KOPT-K1 (cell line): Measurements from ENCODE around the gene LINGO1.

Experiments
- H3K27ac ChIP-seq: fragments of 200-600 bp; sonication (generic); 2 replicates; pipeline ENCODE4 v1.5.1; 2016; ENCODE audit warnings: antibody characterized with exemption, mild to moderate bottlenecking, low read depth, low read length; ENCODE audit not compliant: poor library complexity, severe bottlenecking
- H3K36me3 ChIP-seq: fragments of 200-600 bp; sonication (generic); 2 replicates; pipeline ENCODE4 v1.5.1; 2017; ENCODE audit warnings: antibody characterized with exemption, mild to moderate bottlenecking, low read length, moderate library complexity; ENCODE audit not compliant: insufficient read depth
- H3K9me3 ChIP-seq: fragments of 200-600 bp; sonication (generic); 2 replicates; pipeline ENCODE4 v1.5.1; 2017; ENCODE audit warnings: antibody characterized with exemption, low read length, mild to moderate bottlenecking; ENCODE audit not compliant: insufficient read depth, poor library complexity, severe bottlenecking

LINGO1 gene

GRCh38 chr15:77584201-77584600 is 48.5 kb downstream of the LINGO1 start:
- Histone ChIP-seq H3K27ac (no peak overlapping the region), H3K36me3 (no peaks in the 10 kb centered on the region), H3K9me3 (no peaks in the 10 kb centered on the region)

DNA sequence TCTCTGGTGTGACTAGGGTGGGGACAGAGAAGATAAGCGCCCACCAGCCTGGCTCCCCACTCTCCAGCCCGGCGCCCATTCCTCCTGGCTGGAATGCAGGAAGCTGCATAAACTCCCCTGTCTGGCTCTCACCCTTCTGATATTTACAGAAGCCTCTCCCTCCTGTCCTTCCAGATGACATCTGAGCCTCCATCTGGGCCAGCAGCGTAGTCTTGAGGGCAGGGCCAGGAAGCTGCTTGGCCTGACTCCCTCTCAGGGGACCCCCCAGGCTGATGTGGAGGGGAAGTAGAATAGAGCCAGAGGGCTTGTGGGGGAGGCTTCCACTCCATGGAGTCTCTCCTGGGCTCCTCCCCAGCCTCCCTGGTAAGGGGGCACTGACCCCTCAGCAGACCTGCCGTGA is 49.9 kb downstream of the LINGO1 start:
- H3K9me3 ChIP-seq, result no peaks in the 10 kb centered on the region

DNA sequence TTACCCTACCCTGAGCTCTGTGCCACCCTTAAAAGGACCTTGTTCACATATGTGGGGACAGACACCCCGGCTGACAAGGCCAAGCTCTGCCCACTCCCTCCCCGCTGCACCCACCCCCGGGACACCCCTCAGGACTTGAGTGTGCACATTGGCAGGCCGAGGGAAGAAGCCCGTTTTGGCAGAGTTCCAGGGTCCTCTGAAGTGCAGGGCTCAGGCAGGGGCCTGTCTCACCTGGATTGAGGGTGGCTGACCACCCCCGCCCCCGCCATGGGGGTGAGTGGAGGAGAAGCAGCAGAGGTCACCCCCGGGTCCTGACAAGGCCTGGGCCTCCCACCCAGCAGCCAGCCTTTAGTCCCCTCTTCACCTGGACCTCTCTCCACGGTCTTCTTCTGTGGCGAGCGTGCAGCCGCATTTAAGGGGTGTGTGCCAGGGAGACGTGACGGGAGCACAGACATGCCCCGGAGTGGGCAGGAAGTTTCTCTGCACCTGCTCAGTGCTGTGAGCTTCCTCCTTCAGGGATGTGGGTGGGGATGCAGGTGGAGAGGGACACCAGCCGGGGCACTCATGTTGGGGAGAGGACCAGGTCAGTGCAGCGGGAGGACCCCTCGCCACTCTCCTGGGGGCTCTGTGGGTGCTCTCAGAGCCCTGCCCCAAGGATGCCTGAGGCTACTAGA is 50.7 kb downstream of the LINGO1 start:
- Histone ChIP-seq H3K27ac (no peak overlapping the region), H3K36me3 (no peaks in the 10 kb centered on the region), H3K9me3 (no peaks in the 10 kb centered on the region)

More for the DNA sequence above, 49.9 kb downstream of the LINGO1 start:
- Histone ChIP-seq H3K27ac (no peak overlapping the region), H3K36me3 (no peaks in the 10 kb centered on the region)

- Histone ChIP-seq H3K9me3 (no peaks in the 10 kb centered on the region), H3K36me3 (no peaks in the 10 kb centered on the region), H3K27ac (no peak overlapping the region)
Observed at GRCh38 chr15:77580996-77581682, 51.6 kb downstream of the LINGO1 start.

GRCh38 chr15:77579498-77580188 is 53.1 kb downstream of the LINGO1 start:
- no peaks in the 10 kb centered on the region for H3K9me3 ChIP-seq
- H3K27ac ChIP-seq, result no peak overlapping the region

DNA sequence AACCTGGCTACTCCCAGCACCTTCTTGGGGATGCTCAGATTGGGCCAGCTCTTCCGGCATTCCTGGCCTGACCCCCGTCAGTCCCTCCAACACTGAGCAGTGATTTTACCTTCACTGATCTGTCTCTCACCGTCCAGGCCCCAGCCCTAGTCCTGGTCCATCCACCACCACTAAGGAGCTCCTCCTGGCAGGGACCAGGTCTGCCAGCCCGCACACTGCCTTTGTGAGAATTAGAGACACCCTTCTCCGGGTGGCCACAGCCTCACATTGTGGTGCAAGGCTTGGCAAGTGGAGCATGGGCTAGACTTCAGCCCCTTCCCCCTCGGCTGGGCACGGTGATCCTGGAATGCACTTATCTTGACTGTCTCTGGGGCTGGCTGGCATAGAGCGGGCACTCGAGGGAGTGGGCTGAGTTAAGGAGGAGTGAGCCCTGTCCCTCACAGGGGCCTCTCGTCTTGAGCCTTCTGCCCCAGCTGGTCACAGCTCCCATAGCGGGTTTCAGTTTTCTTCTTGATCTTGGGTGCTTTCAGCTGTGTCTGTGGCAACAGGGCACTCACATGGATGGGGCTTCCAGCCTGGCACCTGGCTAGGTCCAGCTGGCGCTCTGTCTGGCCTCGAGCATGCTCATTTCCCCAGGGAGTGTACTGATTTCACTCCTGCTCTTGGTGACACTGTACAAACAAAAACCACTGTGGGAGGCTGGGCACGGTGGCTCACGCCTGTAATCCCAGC is 53.9 kb downstream of the LINGO1 start:
- no peak overlapping the region for H3K27ac ChIP-seq
- no peaks in the 10 kb centered on the region for H3K36me3 ChIP-seq
- no peaks in the 10 kb centered on the region for H3K9me3 ChIP-seq

More at GRCh38 chr15:77579498-77580188, 53.1 kb downstream of the LINGO1 start:
- no peaks in the 10 kb centered on the region for H3K36me3 ChIP-seq

DNA sequence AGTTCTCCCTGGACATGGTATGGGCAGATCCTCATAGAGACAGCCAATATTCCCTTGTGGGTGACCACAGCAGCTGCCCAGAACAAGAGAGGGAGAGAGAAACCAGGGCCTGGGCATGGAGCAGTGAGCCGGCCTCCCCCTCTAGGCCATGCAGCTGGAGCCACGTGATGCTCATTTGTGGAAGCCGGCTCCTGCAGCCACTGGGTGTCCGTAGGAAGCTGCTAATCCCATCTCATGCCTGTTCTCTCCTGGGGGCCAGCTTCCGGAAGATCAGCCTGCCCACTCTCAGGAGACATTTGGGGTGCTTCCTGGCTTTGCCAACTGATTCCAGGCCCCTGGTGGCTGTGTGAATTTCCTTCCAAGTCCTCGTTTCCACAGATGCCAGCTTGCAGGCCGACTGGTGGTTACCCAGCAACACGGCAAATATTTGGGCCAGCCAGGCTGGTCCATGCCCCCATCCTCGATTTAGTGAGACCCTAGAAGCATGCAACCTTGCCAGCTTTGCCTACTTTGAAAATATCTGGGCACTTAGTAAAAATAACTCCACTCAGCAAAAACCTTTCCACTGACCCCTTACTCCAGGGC is 55.3 kb downstream of the LINGO1 start:
- H3K27ac ChIP-seq, result no peak overlapping the region
- H3K36me3 ChIP-seq, result no peaks in the 10 kb centered on the region
- no peaks in the 10 kb centered on the region for H3K9me3 ChIP-seq

GRCh38 chr15:77576538-77576937 is 56.2 kb downstream of the LINGO1 start:
- no peaks in the 10 kb centered on the region for H3K36me3 ChIP-seq
- no peaks in the 10 kb centered on the region for H3K9me3 ChIP-seq
- H3K27ac ChIP-seq, result no peak overlapping the region

- Histone ChIP-seq H3K27ac (no peak overlapping the region), H3K36me3 (no peaks in the 10 kb centered on the region), H3K9me3 (no peaks in the 10 kb centered on the region)
Observed at GRCh38 chr15:77575203-77575934, 57.3 kb downstream of the LINGO1 start.

DNA sequence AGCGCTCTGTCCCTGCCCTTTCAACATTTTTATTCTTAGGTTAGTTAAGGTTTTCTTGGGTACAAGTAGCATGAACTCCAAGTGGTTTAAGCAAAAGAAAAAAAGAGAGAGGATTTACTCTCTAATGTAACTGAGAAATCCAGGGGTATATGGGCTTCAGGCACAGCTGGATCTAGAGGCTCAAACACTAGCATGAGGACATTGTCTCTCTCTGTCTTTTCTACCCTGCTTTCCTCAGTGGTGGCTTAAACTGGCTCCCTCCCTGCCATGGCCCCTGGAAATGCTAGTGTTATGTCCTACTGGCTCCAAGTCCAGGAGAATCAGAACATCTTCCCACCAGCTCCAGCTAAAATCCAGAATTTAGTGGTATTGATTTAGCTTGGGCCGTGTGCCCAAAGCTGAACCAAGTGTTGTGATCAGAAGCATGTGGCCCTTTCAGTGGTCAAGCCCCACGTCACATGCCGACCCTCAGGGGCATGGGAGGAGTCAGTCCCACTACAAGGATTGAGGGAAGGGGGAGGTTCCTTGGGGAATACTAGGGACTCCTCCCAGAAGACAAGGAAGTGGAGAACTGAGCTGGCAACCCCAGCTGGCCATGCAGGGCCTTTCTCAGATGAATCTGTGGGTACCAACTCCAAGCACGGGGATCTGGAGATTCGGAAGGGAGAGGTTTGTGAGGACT is 58.0 kb downstream of the LINGO1 start:
- Histone ChIP-seq H3K36me3 (no peaks in the 10 kb centered on the region), H3K27ac (no peak overlapping the region), H3K9me3 (no peaks in the 10 kb centered on the region)

DNA sequence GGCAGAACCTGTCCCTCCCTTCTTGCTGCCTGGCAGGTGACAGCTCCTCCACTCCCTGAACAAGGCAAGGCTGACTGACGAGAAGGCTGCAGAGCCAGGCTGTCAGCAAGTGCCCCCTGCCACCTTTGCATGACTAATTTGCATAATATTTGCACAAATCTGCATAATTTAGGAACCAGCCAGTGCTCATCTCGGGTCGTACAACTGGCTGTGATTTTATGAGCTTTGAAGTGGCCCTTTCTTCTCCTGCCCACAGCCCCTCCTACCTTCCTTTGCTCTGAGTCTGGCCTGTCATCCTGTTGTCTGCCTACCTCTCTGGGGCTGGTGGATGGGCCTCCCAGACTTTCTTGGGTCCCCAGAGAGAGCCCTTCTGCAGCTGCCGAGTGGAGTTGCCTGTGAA is 58.9 kb downstream of the LINGO1 start:
- Histone ChIP-seq H3K27ac (no peak overlapping the region), H3K36me3 (no peaks in the 10 kb centered on the region), H3K9me3 (no peaks in the 10 kb centered on the region)

DNA sequence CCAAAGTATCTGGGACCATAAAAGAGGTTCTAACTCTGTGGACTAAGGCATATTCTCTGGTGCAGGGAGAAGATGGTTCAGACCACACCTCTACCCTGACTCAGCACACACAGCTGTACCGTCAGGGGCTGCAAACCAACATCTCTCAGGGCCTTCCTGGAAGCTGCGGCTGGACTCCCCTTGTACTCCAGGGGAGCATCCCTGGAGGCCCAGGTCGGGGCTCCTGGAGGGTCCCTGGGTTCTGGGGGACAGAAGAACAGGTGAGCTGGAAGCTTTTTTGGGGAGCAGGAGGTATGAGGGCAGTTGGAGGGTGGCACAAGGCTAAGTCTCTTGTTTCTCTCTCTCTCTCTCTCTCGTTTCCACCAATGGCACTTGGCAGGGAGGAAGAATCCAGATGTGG is 60.5 kb downstream of the LINGO1 start:
- Histone ChIP-seq H3K9me3 (no peaks in the 10 kb centered on the region), H3K27ac (no peak overlapping the region), H3K36me3 (no peaks in the 10 kb centered on the region)

DNA sequence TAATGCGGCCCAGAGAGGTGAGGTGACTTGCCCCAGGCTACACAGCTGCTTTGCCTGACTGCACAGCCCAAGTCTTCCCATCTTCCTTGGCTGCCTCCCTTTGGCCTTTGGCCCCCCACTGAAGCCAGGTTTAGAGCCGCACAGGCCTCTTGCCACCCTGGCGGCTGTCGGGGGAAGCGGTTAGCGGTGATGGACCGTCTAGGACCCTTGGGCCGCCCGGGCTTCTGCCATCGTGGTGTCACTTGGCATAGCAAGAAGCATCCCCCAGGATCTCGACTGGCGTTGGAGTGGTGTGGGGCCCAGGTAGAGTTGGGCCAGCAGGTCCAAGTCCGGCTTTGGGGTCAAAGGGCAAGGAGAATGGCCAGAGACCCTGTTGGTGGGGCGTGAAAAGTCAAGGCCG is 61.0 kb downstream of the LINGO1 start:
- no peaks in the 10 kb centered on the region for H3K36me3 ChIP-seq
- H3K27ac ChIP-seq, result no peak overlapping the region
- no peaks in the 10 kb centered on the region for H3K9me3 ChIP-seq

- Histone ChIP-seq H3K9me3 (no peaks in the 10 kb centered on the region), H3K36me3 (no peaks in the 10 kb centered on the region), H3K27ac (no peak overlapping the region)
Observed at GRCh38 chr15:77571181-77571580, 61.5 kb downstream of the LINGO1 start.
